HUES6 (cell line): Measurements from ENCODE around the gene HSPA12A.
A peak's percentile ranks its signal among the peaks of the same experiment; 100 is the strongest.

Experiments used
- H3K27ac ChIP-seq: 2 replicates; pipeline ENCODE4 v1.7.0; 2013; ENCODE audit warnings: low read depth, mild to moderate bottlenecking, low read length, inconsistent platforms
- H3K27me3 ChIP-seq: 2 replicates; pipeline ENCODE4 v1.6.1; 2013; ENCODE audit warnings: low read length; ENCODE audit not compliant: control insufficient read depth, insufficient read depth
- H3K36me3 ChIP-seq: 2 replicates; pipeline ENCODE4 v1.6.1; 2013; ENCODE audit warnings: low read length; ENCODE audit not compliant: control insufficient read depth, insufficient read depth
- H3K4me1 ChIP-seq: 2 replicates; pipeline ENCODE4 v1.6.1; 2013; ENCODE audit warnings: low read length; ENCODE audit not compliant: control insufficient read depth, insufficient read depth
- H3K4me3 ChIP-seq: 2 replicates; pipeline ENCODE4 v1.5.1; 2013; ENCODE audit warnings: low read depth, low read length
- H3K9ac ChIP-seq: one replicate; pipeline ENCODE4 v1.6.1; 2013; ENCODE audit warnings: mild to moderate bottlenecking, low read length
- H3K9me3 ChIP-seq: 2 replicates; pipeline ENCODE4 v1.6.1; 2013; ENCODE audit warnings: low read depth, low read length; ENCODE audit not compliant: control insufficient read depth, insufficient read depth

Gene HSPA12A

GRCh38 chr10:116753759-116754158, 11.4 kb upstream of the HSPA12A start:
- H3K27ac ChIP-seq = no peak overlapping the region
- peaks cover 4% of the 10 kb centered on the region; the same call in 1 of the 2 replicates for H3K4me1 ChIP-seq
- H3K36me3 ChIP-seq = no peaks in the 10 kb centered on the region
- no peak overlapping the region for H3K4me3 ChIP-seq
- H3K9ac ChIP-seq = no peak overlapping the region
- H3K9me3 ChIP-seq = 0 out of 2 replicates have a peak, but pooled peaks cover under 1% of the 10 kb centered on the region
- H3K27me3 ChIP-seq = no peaks in the 10 kb centered on the region

GRCh38 chr10:116752969-116753665, 10.8 kb upstream of the HSPA12A start:
- Histone ChIP-seq H3K27me3 (no peaks in the 10 kb centered on the region), H3K27ac (no peak overlapping the region), H3K9me3 (peaks cover 7% of the 10 kb centered on the region), H3K4me3 (no peak overlapping the region), H3K4me1 (peaks cover 4% of the 10 kb centered on the region; the same call in 1 of the 2 replicates), H3K36me3 (no peaks in the 10 kb centered on the region), H3K9ac (no peak overlapping the region)

GRCh38 chr10:116752563-116752962, 10.2 kb upstream of the HSPA12A start:
- Histone ChIP-seq H3K4me1 (peaks cover 4% of the 10 kb centered on the region; the same call in 1 of the 2 replicates), H3K9me3 (peaks cover 8% of the 10 kb centered on the region), H3K27me3 (no peaks in the 10 kb centered on the region), H3K4me3 (no peak overlapping the region), H3K9ac (no peak overlapping the region), H3K36me3 (no peaks in the 10 kb centered on the region), H3K27ac (no peak overlapping the region)

GRCh38 chr10:116748471-116748870, 6.1 kb upstream of the HSPA12A start:
- Histone ChIP-seq H3K36me3 (no peaks in the 10 kb centered on the region), H3K27me3 (peaks cover 26% of the 10 kb centered on the region), H3K9me3 (peaks cover 8% of the 10 kb centered on the region), H3K27ac (no peak overlapping the region), H3K4me3 (no peak overlapping the region), H3K4me1 (no peaks in the 10 kb centered on the region; the same call in 1 of the 2 replicates), H3K9ac (no peak overlapping the region)

GRCh38 chr10:116748041-116748440, 5.7 kb upstream of the HSPA12A start:
- H3K9me3 ChIP-seq = peaks cover 8% of the 10 kb centered on the region
- H3K4me3 ChIP-seq = no peak overlapping the region
- no peaks in the 10 kb centered on the region for H3K36me3 ChIP-seq
- no peak overlapping the region for H3K27ac ChIP-seq
- peaks cover 30% of the 10 kb centered on the region for H3K27me3 ChIP-seq
- H3K4me1 ChIP-seq = peaks cover 4% of the 10 kb centered on the region
- no peak overlapping the region for H3K9ac ChIP-seq

- H3K9ac ChIP-seq = no peak overlapping the region
- no peaks in the 10 kb centered on the region for H3K36me3 ChIP-seq
- H3K27me3 ChIP-seq = peaks cover 33% of the 10 kb centered on the region
- H3K9me3 ChIP-seq = peaks cover 8% of the 10 kb centered on the region
- H3K4me1 ChIP-seq = peaks cover 4% of the 10 kb centered on the region
- H3K4me3 ChIP-seq = no peak overlapping the region
- H3K27ac ChIP-seq = no peak overlapping the region
Measured at GRCh38 chr10:116747325-116747724, 5.0 kb upstream of the HSPA12A start.

GRCh38 chr10:116744885-116745284, 2.5 kb upstream of the HSPA12A start:
- Histone ChIP-seq H3K4me3 (no peak overlapping the region), H3K27ac (no peak overlapping the region), H3K9ac (no peak overlapping the region), H3K4me1 (peaks cover 4% of the 10 kb centered on the region), H3K27me3 (peaks cover 58% of the 10 kb centered on the region), H3K9me3 (peaks cover 8% of the 10 kb centered on the region), H3K36me3 (no peaks in the 10 kb centered on the region)

GRCh38 chr10:116744163-116744753, 1.9 kb upstream of the HSPA12A start:
- H3K27ac ChIP-seq = no peak overlapping the region
- H3K9ac ChIP-seq = no peak overlapping the region
- H3K9me3 ChIP-seq = peaks cover 8% of the 10 kb centered on the region
- H3K4me1 ChIP-seq = peaks cover 4% of the 10 kb centered on the region
- H3K27me3 ChIP-seq = peaks cover 64% of the 10 kb centered on the region
- no peak overlapping the region for H3K4me3 ChIP-seq
- no peaks in the 10 kb centered on the region for H3K36me3 ChIP-seq

GRCh38 chr10:116743266-116744064, 1.1 kb upstream of the HSPA12A start:
- H3K36me3 ChIP-seq = no peaks in the 10 kb centered on the region
- H3K4me1 ChIP-seq = peaks cover 4% of the 10 kb centered on the region
- H3K9me3 ChIP-seq = peaks cover 5% of the 10 kb centered on the region
- H3K9ac ChIP-seq = no peak overlapping the region
- H3K4me3 ChIP-seq = peak overlapping the region; percentile 77
- peaks cover 72% of the 10 kb centered on the region for H3K27me3 ChIP-seq
- H3K27ac ChIP-seq = no peak overlapping the region

- H3K36me3 ChIP-seq = no peaks in the 10 kb centered on the region
- peak overlapping the region; percentile 77 for H3K4me3 ChIP-seq
- H3K27me3 ChIP-seq = peaks cover 78% of the 10 kb centered on the region
- H3K27ac ChIP-seq = no peak overlapping the region
- H3K9me3 ChIP-seq = no peaks in the 10 kb centered on the region
- peaks cover 4% of the 10 kb centered on the region for H3K4me1 ChIP-seq
- peak overlapping the region; percentile 25 for H3K9ac ChIP-seq
Measured at GRCh38 chr10:116741391-116742351, 695 bp downstream of the HSPA12A start.
